Measurements from ENCODE around the gene LGALS8.

LGALS8 gene

GRCh38 chr1:236509647-236510401 lies 14.0 kb upstream of the LGALS8 start:
- no peak for DNase-seq

DNA sequence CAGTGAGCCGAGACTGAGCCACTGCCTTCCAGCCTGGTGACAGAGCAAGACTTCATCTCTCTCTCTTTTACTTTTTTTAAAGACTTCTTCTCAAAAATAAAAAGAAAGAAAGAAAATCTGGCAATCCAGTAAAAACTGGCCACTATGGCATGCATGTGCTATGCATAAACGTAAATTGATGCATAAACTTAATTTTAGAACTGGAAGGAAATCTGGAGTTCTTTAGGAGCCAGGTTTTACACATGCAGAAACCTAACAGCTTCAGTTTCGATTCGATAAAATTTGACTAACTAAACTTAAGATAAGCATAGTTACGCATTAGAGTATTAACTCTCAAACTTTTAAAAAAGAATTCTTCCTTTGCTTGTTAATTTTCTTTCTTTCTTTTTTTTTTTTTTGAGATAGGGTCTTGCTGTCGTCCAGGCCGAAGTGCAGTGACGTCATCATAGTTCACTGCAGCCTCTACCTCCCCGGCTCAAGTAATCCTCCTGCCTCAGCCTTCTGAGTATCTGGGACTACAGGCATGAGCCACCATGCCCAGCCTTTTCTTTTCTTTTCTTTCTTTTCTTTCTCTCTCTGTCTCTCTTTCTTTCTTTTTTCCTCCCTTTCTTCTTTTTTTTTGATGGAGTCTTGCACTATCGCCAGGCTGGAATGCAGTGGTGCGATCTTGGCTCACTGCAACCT lies 11.9 kb upstream of the LGALS8 start:
- no peak for DNase-seq

GRCh38 chr1:236514703-236515442 lies 8.9 kb upstream of the LGALS8 start:
- DNase-seq = peak; percentile 97

- peak; percentile 93 for DNase-seq
These were observed 8.3 kb upstream of the LGALS8 start for GRCh38 chr1:236515443-236515958.

GRCh38 chr1:236516929-236517704 lies 6.7 kb upstream of the LGALS8 start:
- DNase-seq = peak; percentile 82

- no peak for DNase-seq
These were observed 5.5 kb upstream of the LGALS8 start for GRCh38 chr1:236518322-236518721.

GRCh38 chr1:236520445-236521005 lies 3.3 kb upstream of the LGALS8 start:
- DNase-seq = no peak

- peak; percentile 77 for DNase-seq
These were observed 662 bp upstream of the LGALS8 start for GRCh38 chr1:236522937-236523703.

- DNase-seq = peak; percentile 90
These were observed 536 bp downstream of the LGALS8 start for GRCh38 chr1:236524142-236524894.

- no peak for DNase-seq
These were observed 1.1 kb downstream of the LGALS8 start for GRCh38 chr1:236524895-236525184.

GRCh38 chr1:236526079-236526478 lies 2.3 kb downstream of the LGALS8 start:
- no peak for DNase-seq

DNA sequence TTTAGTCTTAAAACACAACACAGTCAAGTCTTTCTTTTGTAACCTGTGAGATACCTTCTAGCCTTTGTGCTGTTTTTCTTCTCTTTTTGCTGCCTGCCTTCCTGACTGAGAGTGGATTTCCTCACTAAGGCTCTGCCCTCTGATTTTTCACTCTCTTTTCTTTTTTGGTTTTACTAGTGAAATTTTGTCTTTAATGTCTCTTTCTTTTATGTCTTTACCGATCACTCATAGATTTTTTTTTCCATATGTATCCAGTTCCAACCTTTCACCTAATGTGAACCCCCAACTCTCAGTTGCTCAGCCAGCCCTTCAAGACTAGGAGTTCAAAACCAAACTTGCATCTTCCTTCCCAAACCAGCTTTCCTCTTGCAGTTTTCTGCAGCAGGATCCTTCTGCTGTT lies 6.5 kb downstream of the LGALS8 start:
- DNase-seq = no peak

DNA sequence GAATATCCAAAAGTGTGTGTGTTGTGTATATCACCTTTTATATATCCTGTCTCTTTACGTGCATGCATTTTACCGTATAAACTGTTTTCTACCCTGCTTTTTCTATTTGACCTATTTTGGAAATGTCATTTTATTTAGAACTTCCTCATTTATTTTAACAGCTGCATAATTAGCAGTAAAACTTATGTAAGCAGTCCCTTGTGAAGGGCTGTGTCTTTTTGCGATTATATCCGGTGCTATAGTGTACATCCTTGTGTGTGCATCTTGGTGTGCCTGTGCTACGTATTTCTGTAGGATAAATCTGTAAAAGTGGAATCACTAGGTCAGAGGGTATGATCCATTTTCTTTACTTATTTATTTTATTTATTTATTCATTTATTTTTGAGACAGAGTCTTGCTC lies 7.2 kb downstream of the LGALS8 start:
- DNase-seq = no peak

- DNase-seq = no peak
These were observed 9.1 kb downstream of the LGALS8 start for GRCh38 chr1:236532850-236533249.

- no peak for DNase-seq
These were observed 10.4 kb downstream of the LGALS8 start for GRCh38 chr1:236534151-236534651.

- no peak for DNase-seq
These were observed 11.4 kb downstream of the LGALS8 start for GRCh38 chr1:236535190-236535589.

- no peak for DNase-seq
These were observed 11.9 kb downstream of the LGALS8 start for GRCh38 chr1:236535662-236536161.

DNA sequence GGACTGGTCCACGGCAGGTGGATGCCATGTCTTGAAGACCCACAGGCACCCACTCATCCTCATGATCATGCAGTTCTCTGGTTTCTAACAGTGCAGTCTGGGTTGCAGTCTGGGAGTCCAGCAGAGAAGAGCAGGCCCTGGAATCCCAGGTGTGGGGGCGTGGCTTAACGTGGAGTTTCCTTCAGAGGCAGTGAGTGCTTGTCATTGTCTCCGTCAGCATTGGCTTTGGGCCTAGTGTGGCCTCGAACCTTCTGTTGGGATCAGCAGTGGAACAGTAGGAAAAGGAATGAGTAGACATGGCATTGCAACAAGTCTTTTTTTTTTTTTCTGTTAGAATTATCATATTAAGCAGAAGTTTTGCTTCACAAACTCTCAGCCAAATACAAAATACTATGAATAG lies 12.8 kb downstream of the LGALS8 start:
- DNase-seq = peak; percentile 20

DNA sequence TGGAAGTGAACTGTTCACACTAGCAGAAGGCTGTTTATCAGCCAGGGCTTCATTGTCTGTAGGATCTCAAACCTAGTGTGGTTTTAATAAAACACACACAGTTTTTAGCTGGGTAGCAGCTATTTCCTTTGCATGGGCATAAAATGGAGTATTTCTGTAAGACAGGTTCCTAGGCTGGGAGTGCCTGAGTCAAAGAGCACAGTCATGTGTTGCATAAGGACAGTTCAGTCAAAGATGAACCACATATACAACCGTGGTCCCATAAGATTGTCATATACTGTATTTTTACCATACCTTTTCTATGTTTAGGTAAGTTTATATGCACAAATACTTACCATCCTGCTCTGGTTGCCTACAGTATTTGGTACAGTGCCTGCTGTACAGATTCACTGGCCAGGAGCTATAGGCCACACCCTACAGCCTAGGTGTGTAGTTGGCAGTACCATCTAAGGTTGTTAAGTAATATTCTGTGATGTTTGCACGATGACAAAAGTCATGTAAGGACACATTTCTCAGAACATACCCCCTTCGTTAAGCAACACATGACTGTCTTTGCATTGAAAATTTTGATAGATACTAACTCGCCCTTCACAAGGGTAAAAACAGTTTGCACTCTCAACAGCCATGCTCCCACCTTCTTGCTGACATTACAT lies 17.2 kb downstream of the LGALS8 start:
- no peak for DNase-seq

DNA sequence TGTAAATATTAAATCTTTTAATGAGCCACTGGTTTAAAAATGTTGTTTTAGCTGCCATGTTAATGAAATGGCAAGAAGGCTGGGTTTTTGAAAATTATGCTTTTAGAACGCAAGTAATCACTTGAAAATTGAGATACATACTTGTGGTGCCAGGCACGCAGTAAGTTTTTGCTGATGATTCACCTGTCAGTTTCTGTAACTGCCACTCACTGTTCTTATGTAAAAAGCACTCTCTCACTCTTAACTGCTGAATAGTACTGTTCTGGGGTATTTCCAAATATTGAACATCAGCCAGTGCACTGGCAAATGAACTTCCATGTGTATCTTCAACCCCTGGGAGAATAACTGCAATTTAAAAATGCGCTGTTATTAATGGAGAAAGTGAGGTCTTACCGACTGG lies 17.9 kb downstream of the LGALS8 start:
- DNase-seq = no peak
